CD4-positive, alpha-beta T cell (primary cell): ENCODE data around the gene PSMB3. TPM values are rescaled to one million over a fixed set of nuclear protein-coding genes. Genes with fewer than 3 reads are reported as not detected.

Source experiments
- ATAC-seq: fragments of 200-7000 bp; cut with Tn5 transposase; one replicate; pipeline ENCODE4 v1.10.0; 2022; ENCODE audit warnings: mild to moderate bottlenecking; ENCODE audit not compliant: poor library complexity
- CTCF ChIA-PET: fragments of 350-600 bp; sonication (Branson Sonifier 250); formaldehyde crosslinking; loops from one replicate; lab custom pipeline; 2021; ENCODE audit warnings: antibody characterized with exemption, inconsistent platforms; lab: Charles Lee
- POLR2A ChIA-PET: fragments of 350-600 bp; sonication (Branson Sonifier 250); formaldehyde crosslinking; loops from one replicate; lab custom pipeline; 2021; ENCODE audit warnings: antibody characterized with exemption, inconsistent platforms; lab: Charles Lee
- DNase-seq, 14 experiments: peaks; one replicate each; pipeline ENCODE4 v3.0.0-alpha.2; 2013 to 2020; ENCODE audit warnings: mixed read lengths in 2 of 14
- H3K27ac ChIP-seq, 2 donors: one replicate each; pipeline versions ENCODE4 v1.5.1 to v1.7.0; 2013; ENCODE audit warnings: low read length in 2 of 2, low read depth in 1 of 2, mild to moderate bottlenecking in 1 of 2
- H3K27me3 ChIP-seq, 2 experiments: 1 replicate in 1 of 2; 2 replicates in 1 of 2; pipeline versions ENCODE4 v1.6.1 to v1.7.0; 2013; ENCODE audit warnings: low read length in 2 of 2, control low read depth in 1 of 2, mild to moderate bottlenecking in 1 of 2, moderate library complexity in 1 of 2; ENCODE audit not compliant: insufficient read depth in 2 of 2, control insufficient read depth in 1 of 2
- H3K36me3 ChIP-seq: one replicate; pipeline ENCODE4 v1.6.1; 2013; ENCODE audit warnings: low read length, control low read depth; ENCODE audit not compliant: insufficient read depth
- H3K4me1 ChIP-seq: one replicate; pipeline ENCODE4 v1.6.1; 2013; ENCODE audit warnings: low read length, control low read depth; ENCODE audit not compliant: insufficient read depth
- H3K4me3 ChIP-seq: one replicate; pipeline ENCODE4 v1.5.1; 2013; ENCODE audit warnings: mild to moderate bottlenecking, low read length, moderate library complexity
- H3K9me3 ChIP-seq, 2 experiments: 1 replicate in 1 of 2; 2 replicates in 1 of 2; pipeline versions ENCODE4 v1.6.1 to v1.7.0; 2013; ENCODE audit warnings: low read length in 2 of 2, mild to moderate bottlenecking in 2 of 2, control low read depth in 1 of 2, moderate library complexity in 1 of 2; ENCODE audit not compliant: control insufficient read depth in 1 of 2, insufficient read depth in 1 of 2
- H3K27ac Mint-ChIP-seq: one replicate; pipeline ENCODE4 v1.8.0; 2020; ENCODE audit warnings: mixed read lengths
- H3K27me3 Mint-ChIP-seq: one replicate; pipeline ENCODE4 v1.8.0; 2021; ENCODE audit warnings: mixed read lengths
- H3K36me3 Mint-ChIP-seq: one replicate; pipeline ENCODE4 v1.8.0; 2021; ENCODE audit warnings: low read depth, mixed read lengths
- H3K4me1 Mint-ChIP-seq: one replicate; pipeline ENCODE4 v1.8.0; 2021; ENCODE audit warnings: low read depth, mixed read lengths
- H3K4me3 Mint-ChIP-seq: one replicate; pipeline ENCODE4 v1.8.0; 2020; ENCODE audit warnings: mild to moderate bottlenecking, mixed read lengths
- H3K9me3 Mint-ChIP-seq: one replicate; pipeline ENCODE4 v1.8.0; 2020; ENCODE audit warnings: mixed read lengths
- CTCF ChIP-seq: fragments of 200-600 bp; IDR thresholded peaks from one replicate; pipeline ENCODE4 v1.8.0; 2022; ENCODE audit warnings: antibody characterized with exemption, mild to moderate bottlenecking
- intact Hi-C, 2 experiments: fragments of 100-400 bp; cut with DNase I in 1 of 2; cut with micrococcal nuclease in 1 of 2; formaldehyde crosslinking; loops; one replicate each; pipeline versions ENCODE4 v1.15.1 to v1.9.0; 2023 to 2025; cut with DNase I, micrococcal nuclease
- total RNA-seq, 174 experiments: library from RNA in 2 of 174; stranded (reverse) in 2 of 174; gene quantifications; one replicate each; pipeline ENCODE4 v1.2.3 and lab custom pipeline; 2021 to 2026

Gene PSMB3
- total RNA-seq, 2 experiments from 2014 or later, result 46.6 to 55.0 TPM

GRCh38 chr17:38717139-38717745 is 35.3 kb upstream of the PSMB3 start:
- POLR2A ChIA-PET, result interaction anchor here (4.2 to 5.4 kb wide), 2 partner anchors 11 kb away, joined by 42 to 46 read pairs; partner anchors contain the start of gene MLLT6

GRCh38 chr17:38719289-38719942 is 33.1 kb upstream of the PSMB3 start:
- H3K4me3 ChIP-seq, result no peak overlapping the region
- TF ChIP-seq CTCF, result no peak
- ChIA-PET CTCF (interaction anchor here (1.2 to 1.3 kb wide), 3 partner anchors 9 to 43 kb away, joined by 3 to 5 read pairs (median 4); no protein-coding TSS in a partner anchor), POLR2A (interaction anchor here (0.8 to 5.4 kb wide), 4 partner anchors 9 to 18 kb away, joined by 3 to 46 read pairs (median 24); partner anchors contain the start of gene MLLT6)
- H3K27me3 ChIP-seq, result no peaks in the 10 kb centered on the region
- intact Hi-C loops, result no loop called here
- peak overlapping the region; percentile 63 for H3K27ac Mint-ChIP-seq
- H3K4me1 Mint-ChIP-seq, result peaks cover 23% of the 10 kb centered on the region
- H3K27me3 Mint-ChIP-seq, result no peaks in the 10 kb centered on the region
- ATAC-seq (no peak), DNase-seq (no peak)
- H3K9me3 Mint-ChIP-seq, result no peaks in the 10 kb centered on the region
- H3K9me3 ChIP-seq, result no peaks in the 10 kb centered on the region
- peaks cover 52% of the 10 kb centered on the region for H3K4me1 ChIP-seq
- H3K36me3 Mint-ChIP-seq, result peaks cover 82% of the 10 kb centered on the region
- H3K4me3 Mint-ChIP-seq, result no peak overlapping the region
- no peak overlapping the region for H3K27ac ChIP-seq
- peaks cover 89% of the 10 kb centered on the region for H3K36me3 ChIP-seq

More at GRCh38 chr17:38717139-38717745, 35.3 kb upstream of the PSMB3 start:
- Histone ChIP-seq H3K27me3 (no peaks in the 10 kb centered on the region), H3K36me3 (peaks cover 95% of the 10 kb centered on the region), H3K4me1 (peaks cover 50% of the 10 kb centered on the region), H3K27ac (no peak overlapping the region), H3K4me3 (no peak overlapping the region), H3K9me3 (no peaks in the 10 kb centered on the region)
- Mint-ChIP-seq H3K9me3 (no peaks in the 10 kb centered on the region), H3K4me3 (no peak overlapping the region), H3K27ac (peak overlapping the region; percentile 46), H3K36me3 (peaks cover 82% of the 10 kb centered on the region), H3K4me1 (peaks cover 27% of the 10 kb centered on the region), H3K27me3 (no peaks in the 10 kb centered on the region)
- no peak for TF ChIP-seq CTCF
- DNase-seq, result no peak
- CTCF ChIA-PET, result interaction anchor here (1.3 kb wide), 1 partner anchor 11 kb away, joined by 3 read pairs; no protein-coding TSS in a partner anchor
- ATAC-seq, result no peak
- intact Hi-C loops, result no loop called here

GRCh38 chr17:38719943-38720641 is 32.4 kb upstream of the PSMB3 start:
- no peaks in the 10 kb centered on the region for H3K27me3 Mint-ChIP-seq
- POLR2A ChIA-PET, result interaction anchor here (0.8 to 4.2 kb wide), 2 partner anchors 8 to 17 kb away, joined by 3 to 46 read pairs; no protein-coding TSS in a partner anchor
- TF ChIP-seq CTCF, result no peak
- H3K36me3 Mint-ChIP-seq, result peaks cover 80% of the 10 kb centered on the region
- Histone ChIP-seq H3K9me3 (no peaks in the 10 kb centered on the region), H3K36me3 (peaks cover 89% of the 10 kb centered on the region), H3K4me1 (peaks cover 59% of the 10 kb centered on the region), H3K27me3 (no peaks in the 10 kb centered on the region), H3K4me3 (no peak overlapping the region), H3K27ac (no peak overlapping the region)
- H3K27ac Mint-ChIP-seq, result no peak overlapping the region
- DNase-seq, result peak in 2 of 14 experiments; percentile 20 to 36
- no peak for ATAC-seq
- peaks cover 28% of the 10 kb centered on the region for H3K4me1 Mint-ChIP-seq
- no peak overlapping the region for H3K4me3 Mint-ChIP-seq
- intact Hi-C loops, result no loop called here
- CTCF ChIA-PET, result interaction anchor here (1.3 kb wide), 1 partner anchor 8 kb away, joined by 5 read pairs; no protein-coding TSS in a partner anchor
- no peaks in the 10 kb centered on the region for H3K9me3 Mint-ChIP-seq
